Peyer's patch (tissue), 4 donors: ENCODE results near the gene ZFP64.
"Not testable (repeated sequence)": the region's sequence is repeated elsewhere in the genome, so short reads cannot be mapped to it uniquely, and the experiment has no call there.

Experiments
- POLR2A ChIP-seq, 2 donors: fragments of 450-650 bp; IDR thresholded peaks; one replicate each; pipeline ENCODE4 v1.5.1; 2017; ENCODE audit warnings: antibody characterized with exemption in 2 of 2, mild to moderate bottlenecking in 2 of 2, moderate library complexity in 2 of 2
- TF ChIP-seq, protein P1 (sequence below), 6 experiments: fragments of 450-650 bp in 4 of 6; fragments of 200-600 bp in 2 of 6; sonication (generic) in 1 of 6; IDR thresholded peaks; one replicate each; pipeline ENCODE4 v1.5.1; 2017 to 2019; ENCODE audit warnings: antibody characterized with exemption in 6 of 6, mild to moderate bottlenecking in 3 of 6, moderate library complexity in 1 of 6

- TF ChIP-seq, protein P1, sequence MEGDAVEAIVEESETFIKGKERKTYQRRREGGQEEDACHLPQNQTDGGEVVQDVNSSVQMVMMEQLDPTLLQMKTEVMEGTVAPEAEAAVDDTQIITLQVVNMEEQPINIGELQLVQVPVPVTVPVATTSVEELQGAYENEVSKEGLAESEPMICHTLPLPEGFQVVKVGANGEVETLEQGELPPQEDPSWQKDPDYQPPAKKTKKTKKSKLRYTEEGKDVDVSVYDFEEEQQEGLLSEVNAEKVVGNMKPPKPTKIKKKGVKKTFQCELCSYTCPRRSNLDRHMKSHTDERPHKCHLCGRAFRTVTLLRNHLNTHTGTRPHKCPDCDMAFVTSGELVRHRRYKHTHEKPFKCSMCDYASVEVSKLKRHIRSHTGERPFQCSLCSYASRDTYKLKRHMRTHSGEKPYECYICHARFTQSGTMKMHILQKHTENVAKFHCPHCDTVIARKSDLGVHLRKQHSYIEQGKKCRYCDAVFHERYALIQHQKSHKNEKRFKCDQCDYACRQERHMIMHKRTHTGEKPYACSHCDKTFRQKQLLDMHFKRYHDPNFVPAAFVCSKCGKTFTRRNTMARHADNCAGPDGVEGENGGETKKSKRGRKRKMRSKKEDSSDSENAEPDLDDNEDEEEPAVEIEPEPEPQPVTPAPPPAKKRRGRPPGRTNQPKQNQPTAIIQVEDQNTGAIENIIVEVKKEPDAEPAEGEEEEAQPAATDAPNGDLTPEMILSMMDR (IDR thresholded peaks at IDR 0.05): not testable (repeated sequence)
- TF ChIP-seq POLR2A (IDR thresholded peaks at IDR 0.05): not testable (repeated sequence)
These were observed 29.3 kb upstream of the ZFP64 start for GRCh38 chr20:52220891-52221290.
